ENCODE results near the gene WDFY3.

GRCh38 chr4:84956014-84956413, 10.5 kb downstream of the WDFY3 start:
- TF ChIP-seq CTCF (IDR thresholded peaks at IDR 0.05) = no peak
- TF ChIP-seq POLR2A (IDR thresholded peaks at IDR 0.05) = no peak
- TF ChIP-seq POLR2AphosphoS5 (IDR thresholded peaks at IDR 0.05) = no peak
